GM23338 (cell line): ENCODE results near the gene L2HGDH. TPM values are rescaled to one million over a fixed set of nuclear protein-coding genes. Genes with fewer than 3 reads are reported as not detected.

ENCODE experiments used
- ATAC-seq: fragments of 200-7000 bp; cut with Tn5 transposase; 3 replicates; pipeline ENCODE4 v1.9.1; 2020
- DNase-seq: peaks from one replicate; pipeline ENCODE4 v3.0.0-alpha.2; 2015; ENCODE audit warnings: low spot score
- H2AFZ ChIP-seq: fragments of 200-600 bp; sonication (generic); 2 replicates; pipeline ENCODE4 v1.8.0; 2016; ENCODE audit warnings: antibody characterized with exemption, mild to moderate bottlenecking, moderate library complexity
- H3F3A ChIP-seq: fragments of 200-600 bp; sonication (generic); replicated peaks from 2 replicates; pipeline ENCODE4 v1.8.0; 2017; ENCODE audit warnings: antibody characterized with exemption, mixed run types, low read depth
- H3K27ac ChIP-seq: fragments of 200-600 bp; sonication (generic); 2 replicates; pipeline ENCODE4 v1.6.1; 2016; ENCODE audit warnings: low read depth
- H3K27me3 ChIP-seq: fragments of 200-600 bp; sonication (generic); 2 replicates; pipeline ENCODE4 v1.8.0; 2016; ENCODE audit warnings: mild to moderate bottlenecking, mixed run types, moderate library complexity; ENCODE audit not compliant: insufficient read depth
- H3K36me3 ChIP-seq: fragments of 200-600 bp; sonication (generic); 2 replicates; pipeline ENCODE4 v1.8.0; 2016; ENCODE audit warnings: mild to moderate bottlenecking; ENCODE audit not compliant: insufficient read depth
- H3K4me1 ChIP-seq: fragments of 200-600 bp; sonication (generic); 2 replicates; pipeline ENCODE4 v1.8.0; 2016; ENCODE audit warnings: mild to moderate bottlenecking, moderate library complexity; ENCODE audit not compliant: insufficient read depth
- H3K4me2 ChIP-seq: fragments of 200-600 bp; sonication (generic); 2 replicates; pipeline ENCODE4 v1.7.1; 2017; ENCODE audit warnings: mixed run types
- H3K4me3 ChIP-seq: fragments of 200-600 bp; sonication (generic); 2 replicates; pipeline ENCODE4 v1.6.1; 2016; ENCODE audit warnings: mixed run types
- H3K79me2 ChIP-seq: fragments of 200-600 bp; sonication (generic); replicated peaks from 2 replicates; pipeline ENCODE4 v1.8.0; 2017; ENCODE audit warnings: mild to moderate bottlenecking; ENCODE audit not compliant: insufficient read depth
- H3K9me2 ChIP-seq: fragments of 200-600 bp; sonication (generic); 2 replicates; pipeline ENCODE4 v1.8.0; 2017; ENCODE audit not compliant: insufficient read depth
- H4K20me1 ChIP-seq: fragments of 200-600 bp; sonication (generic); replicated peaks from 2 replicates; pipeline ENCODE4 v1.8.0; 2017; ENCODE audit warnings: mild to moderate bottlenecking; ENCODE audit not compliant: insufficient read depth
- H3K27ac Mint-ChIP-seq: 2 replicates; pipeline ENCODE4 v1.8.0; 2020; ENCODE audit warnings: inconsistent platforms, mild to moderate bottlenecking, moderate library complexity, mixed read lengths
- H3K27me3 Mint-ChIP-seq: 3 replicates; pipeline ENCODE4 v1.8.0; 2022; ENCODE audit warnings: low read depth, mild to moderate bottlenecking, moderate library complexity, mixed read lengths, inconsistent platforms; ENCODE audit not compliant: insufficient read depth, poor library complexity
- H3K36me3 Mint-ChIP-seq: 3 replicates; pipeline ENCODE4 v1.8.0; 2021; ENCODE audit warnings: low read depth, mild to moderate bottlenecking, inconsistent platforms, moderate library complexity, mixed read lengths
- H3K4me1 Mint-ChIP-seq: 3 replicates; pipeline ENCODE4 v1.8.0; 2020; ENCODE audit warnings: mild to moderate bottlenecking, inconsistent platforms, mixed read lengths
- H3K4me3 Mint-ChIP-seq: 3 replicates; pipeline ENCODE4 v1.8.0; 2021; ENCODE audit warnings: moderate library complexity, mild to moderate bottlenecking, inconsistent platforms, mixed read lengths
- H3K9me3 Mint-ChIP-seq: 3 replicates; pipeline ENCODE4 v1.8.0; 2020; ENCODE audit warnings: moderate library complexity, mild to moderate bottlenecking, inconsistent platforms, mixed read lengths
- EZH2 ChIP-seq: fragments of 200-600 bp; sonication (generic); IDR thresholded peaks from one replicate; pipeline ENCODE4 v1.8.0; 2017; ENCODE audit warnings: antibody characterized with exemption, mild to moderate bottlenecking, low read depth; ENCODE audit not compliant: unreplicated experiment
- JUNB ChIP-seq: IDR thresholded peaks from one replicate; pipeline ENCODE4 v1.6.1; 2016; ENCODE audit warnings: antibody characterized with exemption; ENCODE audit not compliant: unreplicated experiment
- NANOG ChIP-seq: IDR thresholded peaks from 2 replicates; pipeline ENCODE4 v1.6.1; 2016; ENCODE audit warnings: antibody characterized with exemption, borderline replicate concordance
- POLR2AphosphoS5 ChIP-seq: IDR thresholded peaks from 2 replicates; pipeline ENCODE4 v1.6.1; 2016; ENCODE audit warnings: antibody characterized with exemption, low read depth
- STAT1 ChIP-seq: IDR thresholded peaks from one replicate; pipeline ENCODE4 v1.6.1; 2016; ENCODE audit warnings: antibody characterized with exemption; ENCODE audit not compliant: unreplicated experiment
- polyA plus RNA-seq: library from polyadenylated mRNA; unstranded; fragments of >200 nt; fragmentation: Nextera tagmentation; extraction: Ambion mirVana; gene quantifications from 2 replicates; pipeline ENCODE4 v1.2.1, GENCODE V29; 2016
- total RNA-seq: library from RNA; depleted of rRNA; stranded (reverse); fragments of >200 nt; shearing (Covaris generic); gene quantifications from 2 replicates; pipeline ENCODE4 v1.2.3, GENCODE V29; 2014
- TF ChIP-seq, protein P1 (sequence below): fragments of 250-450 bp; sonication (Bioruptor Pico); IDR thresholded peaks from 2 replicates; pipeline ENCODE4 v1.5.0; 2020; ENCODE audit warnings: mild to moderate bottlenecking, moderate library complexity
- TF ChIP-seq, protein P2 (sequence below), 2 experiments: fragments of 200-600 bp in 1 of 2; sonication (generic) in 1 of 2; conservative IDR thresholded peaks; 2 replicates each; pipeline versions ENCODE4 v1.5.1 to v1.6.1; 2016 to 2017; ENCODE audit warnings: antibody characterized with exemption in 2 of 2, low read depth in 2 of 2, mild to moderate bottlenecking in 2 of 2, moderate library complexity in 1 of 2
- TF ChIP-seq, protein P3 (sequence below): IDR thresholded peaks from one replicate; pipeline ENCODE4 v1.6.1; 2018; ENCODE audit warnings: antibody characterized with exemption; ENCODE audit not compliant: unreplicated experiment
- TF ChIP-seq, protein P4 (sequence below): IDR thresholded peaks from 2 replicates; pipeline ENCODE4 v1.6.1; 2016; ENCODE audit warnings: antibody characterized with exemption

L2HGDH gene
- total and polyA plus RNA-seq, 2 experiments from 2014 or later, result 13.5 to 28.5 TPM

DNA sequence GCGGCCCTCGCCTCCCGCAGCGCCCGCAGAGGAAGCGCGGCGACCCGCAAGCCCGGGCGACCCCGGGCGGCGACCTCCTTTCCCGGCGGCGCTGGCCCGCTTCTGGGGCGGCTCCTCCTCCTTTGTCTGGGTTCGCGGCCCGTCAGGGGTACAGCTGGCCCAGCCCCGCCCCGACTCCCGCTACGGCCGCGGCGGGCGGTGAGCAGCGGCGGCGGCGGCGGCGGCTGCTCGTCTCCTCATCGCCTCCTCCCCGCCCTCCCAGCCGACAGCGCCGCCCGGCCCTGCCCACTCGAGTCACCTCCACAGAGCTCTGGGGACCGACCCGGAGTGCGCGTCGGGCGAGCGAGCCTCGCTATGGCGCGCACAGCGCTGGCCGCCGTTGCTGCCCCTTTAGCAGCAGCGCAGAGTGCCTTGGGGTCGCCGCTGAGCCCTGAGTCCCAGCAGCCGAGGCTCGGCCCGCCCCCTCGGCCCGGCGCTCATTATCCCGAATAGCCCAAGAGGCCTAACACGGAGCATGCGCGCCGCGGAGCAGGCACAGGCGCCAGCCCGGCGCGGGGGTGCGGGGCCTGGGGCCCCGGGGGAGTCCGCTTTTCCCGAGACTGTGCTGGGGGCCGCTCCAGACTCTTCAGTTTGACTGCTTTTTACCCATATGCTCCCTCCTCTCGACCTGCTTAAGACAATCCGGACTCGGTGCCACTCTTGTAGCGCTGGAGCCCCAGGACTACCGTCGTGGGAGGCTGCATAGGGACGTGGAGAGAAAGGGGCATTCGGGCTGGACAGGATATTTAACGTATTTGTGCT is 80.4 kb downstream of the L2HGDH start, which contains the start of gene SOS2 (continued):
- TF ChIP-seq, protein P1, sequence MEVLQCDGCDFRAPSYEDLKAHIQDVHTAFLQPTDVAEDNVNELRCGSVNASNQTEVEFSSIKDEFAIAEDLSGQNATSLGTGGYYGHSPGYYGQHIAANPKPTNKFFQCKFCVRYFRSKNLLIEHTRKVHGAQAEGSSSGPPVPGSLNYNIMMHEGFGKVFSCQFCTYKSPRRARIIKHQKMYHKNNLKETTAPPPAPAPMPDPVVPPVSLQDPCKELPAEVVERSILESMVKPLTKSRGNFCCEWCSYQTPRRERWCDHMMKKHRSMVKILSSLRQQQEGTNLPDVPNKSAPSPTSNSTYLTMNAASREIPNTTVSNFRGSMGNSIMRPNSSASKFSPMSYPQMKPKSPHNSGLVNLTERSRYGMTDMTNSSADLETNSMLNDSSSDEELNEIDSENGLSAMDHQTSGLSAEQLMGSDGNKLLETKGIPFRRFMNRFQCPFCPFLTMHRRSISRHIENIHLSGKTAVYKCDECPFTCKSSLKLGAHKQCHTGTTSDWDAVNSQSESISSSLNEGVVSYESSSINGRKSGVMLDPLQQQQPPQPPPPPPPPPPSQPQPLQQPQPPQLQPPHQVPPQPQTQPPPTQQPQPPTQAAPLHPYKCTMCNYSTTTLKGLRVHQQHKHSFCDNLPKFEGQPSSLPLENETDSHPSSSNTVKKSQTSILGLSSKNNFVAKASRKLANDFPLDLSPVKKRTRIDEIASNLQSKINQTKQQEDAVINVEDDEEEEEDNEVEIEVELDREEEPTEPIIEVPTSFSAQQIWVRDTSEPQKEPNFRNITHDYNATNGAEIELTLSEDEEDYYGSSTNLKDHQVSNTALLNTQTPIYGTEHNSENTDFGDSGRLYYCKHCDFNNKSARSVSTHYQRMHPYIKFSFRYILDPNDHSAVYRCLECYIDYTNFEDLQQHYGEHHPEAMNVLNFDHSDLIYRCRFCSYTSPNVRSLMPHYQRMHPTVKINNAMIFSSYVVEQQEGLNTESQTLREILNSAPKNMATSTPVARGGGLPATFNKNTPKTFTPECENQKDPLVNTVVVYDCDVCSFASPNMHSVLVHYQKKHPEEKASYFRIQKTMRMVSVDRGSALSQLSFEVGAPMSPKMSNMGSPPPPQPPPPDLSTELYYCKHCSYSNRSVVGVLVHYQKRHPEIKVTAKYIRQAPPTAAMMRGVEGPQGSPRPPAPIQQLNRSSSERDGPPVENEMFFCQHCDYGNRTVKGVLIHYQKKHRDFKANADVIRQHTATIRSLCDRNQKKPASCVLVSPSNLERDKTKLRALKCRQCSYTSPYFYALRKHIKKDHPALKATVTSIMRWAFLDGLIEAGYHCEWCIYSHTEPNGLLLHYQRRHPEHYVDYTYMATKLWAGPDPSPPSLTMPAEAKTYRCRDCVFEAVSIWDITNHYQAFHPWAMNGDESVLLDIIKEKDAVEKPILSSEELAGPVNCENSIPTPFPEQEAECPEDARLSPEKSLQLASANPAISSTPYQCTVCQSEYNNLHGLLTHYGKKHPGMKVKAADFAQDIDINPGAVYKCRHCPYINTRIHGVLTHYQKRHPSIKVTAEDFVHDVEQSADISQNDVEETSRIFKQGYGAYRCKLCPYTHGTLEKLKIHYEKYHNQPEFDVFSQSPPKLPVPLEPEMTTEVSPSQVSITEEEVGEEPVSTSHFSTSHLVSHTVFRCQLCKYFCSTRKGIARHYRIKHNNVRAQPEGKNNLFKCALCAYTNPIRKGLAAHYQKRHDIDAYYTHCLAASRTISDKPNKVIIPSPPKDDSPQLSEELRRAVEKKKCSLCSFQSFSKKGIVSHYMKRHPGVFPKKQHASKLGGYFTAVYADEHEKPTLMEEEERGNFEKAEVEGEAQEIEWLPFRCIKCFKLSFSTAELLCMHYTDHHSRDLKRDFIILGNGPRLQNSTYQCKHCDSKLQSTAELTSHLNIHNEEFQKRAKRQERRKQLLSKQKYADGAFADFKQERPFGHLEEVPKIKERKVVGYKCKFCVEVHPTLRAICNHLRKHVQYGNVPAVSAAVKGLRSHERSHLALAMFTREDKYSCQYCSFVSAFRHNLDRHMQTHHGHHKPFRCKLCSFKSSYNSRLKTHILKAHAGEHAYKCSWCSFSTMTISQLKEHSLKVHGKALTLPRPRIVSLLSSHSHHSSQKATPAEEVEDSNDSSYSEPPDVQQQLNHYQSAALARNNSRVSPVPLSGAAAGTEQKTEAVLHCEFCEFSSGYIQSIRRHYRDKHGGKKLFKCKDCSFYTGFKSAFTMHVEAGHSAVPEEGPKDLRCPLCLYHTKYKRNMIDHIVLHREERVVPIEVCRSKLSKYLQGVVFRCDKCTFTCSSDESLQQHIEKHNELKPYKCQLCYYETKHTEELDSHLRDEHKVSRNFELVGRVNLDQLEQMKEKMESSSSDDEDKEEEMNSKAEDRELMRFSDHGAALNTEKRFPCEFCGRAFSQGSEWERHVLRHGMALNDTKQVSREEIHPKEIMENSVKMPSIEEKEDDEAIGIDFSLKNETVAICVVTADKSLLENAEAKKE, result no peak

DNA sequence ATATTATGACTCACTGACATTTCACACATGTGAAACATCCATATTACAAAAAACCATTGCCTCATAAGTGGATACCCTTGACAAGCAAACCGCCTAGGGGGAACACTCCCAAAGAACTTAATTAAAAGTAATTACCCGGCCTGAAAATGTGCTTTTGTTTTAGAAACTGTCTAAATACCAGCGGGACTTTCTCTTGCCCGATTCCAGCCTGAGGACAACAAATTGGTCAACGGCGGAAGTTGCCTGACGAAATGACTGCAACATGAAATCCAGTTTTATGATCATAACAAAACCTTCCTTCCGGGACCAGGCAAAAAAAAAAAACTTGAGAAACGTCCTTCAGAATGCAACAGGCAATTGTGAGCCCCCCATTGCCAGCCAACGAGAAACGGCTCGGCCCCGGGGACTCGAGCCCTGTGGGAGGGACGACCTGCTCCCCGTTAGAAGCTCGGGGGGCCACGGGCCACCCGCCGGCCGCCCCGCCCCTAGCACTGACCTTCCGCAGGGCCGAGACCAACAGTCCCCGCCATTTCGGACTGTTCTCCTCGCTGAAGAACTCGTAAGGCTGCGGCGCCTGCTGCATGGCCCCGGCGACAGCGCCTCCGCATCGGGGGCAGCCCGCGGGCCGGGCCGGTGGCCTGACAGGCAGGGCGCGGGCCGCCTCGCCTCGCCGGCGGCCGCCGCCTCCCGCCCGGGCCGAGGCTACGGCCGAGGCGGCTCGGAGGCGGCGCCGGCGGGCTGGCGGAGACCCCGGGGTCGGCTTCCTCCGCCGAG is 81.1 kb downstream of the L2HGDH start:
- Mint-ChIP-seq H3K27ac (peak overlapping the region; percentile 38), H3K36me3 (peaks cover 11% of the 10 kb centered on the region; the same call in 2 of the 3 replicates), H3K27me3 (peaks cover 4% of the 10 kb centered on the region), H3K4me3 (peak overlapping the region; percentile 92), H3K9me3 (peaks cover 2% of the 10 kb centered on the region; the same call in 2 of the 3 replicates), H3K4me1 (peaks cover 23% of the 10 kb centered on the region)
- Histone ChIP-seq H3K4me2 (peak overlapping the region; percentile 88), H3K9me2 (no peaks in the 10 kb centered on the region), H3K36me3 (no peaks in the 10 kb centered on the region), H2AFZ (peak overlapping the region; percentile 95), H4K20me1 (peaks cover 4% of the 10 kb centered on the region; the same call in 1 of the 2 replicates), H3K4me1 (peaks cover 19% of the 10 kb centered on the region), H3K79me2 (peaks cover 48% of the 10 kb centered on the region), H3F3A (0 out of 2 replicates have a peak, but pooled peaks cover 6% of the 10 kb centered on the region), H3K27me3 (no peaks in the 10 kb centered on the region; the same call in 1 of the 2 replicates), H3K27ac (0 out of 2 replicates have a peak overlapping the region, but pooled peaks have one; percentile 27), H3K4me3 (peak overlapping the region; percentile 79)
- ATAC-seq (peak; percentile 21; the same call in 2 of the 3 replicates), DNase-seq (peak; percentile 50)
- TF ChIP-seq EZH2, result no peak
- TF ChIP-seq, protein P2, sequence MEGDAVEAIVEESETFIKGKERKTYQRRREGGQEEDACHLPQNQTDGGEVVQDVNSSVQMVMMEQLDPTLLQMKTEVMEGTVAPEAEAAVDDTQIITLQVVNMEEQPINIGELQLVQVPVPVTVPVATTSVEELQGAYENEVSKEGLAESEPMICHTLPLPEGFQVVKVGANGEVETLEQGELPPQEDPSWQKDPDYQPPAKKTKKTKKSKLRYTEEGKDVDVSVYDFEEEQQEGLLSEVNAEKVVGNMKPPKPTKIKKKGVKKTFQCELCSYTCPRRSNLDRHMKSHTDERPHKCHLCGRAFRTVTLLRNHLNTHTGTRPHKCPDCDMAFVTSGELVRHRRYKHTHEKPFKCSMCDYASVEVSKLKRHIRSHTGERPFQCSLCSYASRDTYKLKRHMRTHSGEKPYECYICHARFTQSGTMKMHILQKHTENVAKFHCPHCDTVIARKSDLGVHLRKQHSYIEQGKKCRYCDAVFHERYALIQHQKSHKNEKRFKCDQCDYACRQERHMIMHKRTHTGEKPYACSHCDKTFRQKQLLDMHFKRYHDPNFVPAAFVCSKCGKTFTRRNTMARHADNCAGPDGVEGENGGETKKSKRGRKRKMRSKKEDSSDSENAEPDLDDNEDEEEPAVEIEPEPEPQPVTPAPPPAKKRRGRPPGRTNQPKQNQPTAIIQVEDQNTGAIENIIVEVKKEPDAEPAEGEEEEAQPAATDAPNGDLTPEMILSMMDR (conservative IDR thresholded peaks at IDR 0.05; ENCODE audit: low read depth in 2 of 2), result no peak
- no peak for TF ChIP-seq POLR2AphosphoS5
- TF ChIP-seq, protein P3, sequence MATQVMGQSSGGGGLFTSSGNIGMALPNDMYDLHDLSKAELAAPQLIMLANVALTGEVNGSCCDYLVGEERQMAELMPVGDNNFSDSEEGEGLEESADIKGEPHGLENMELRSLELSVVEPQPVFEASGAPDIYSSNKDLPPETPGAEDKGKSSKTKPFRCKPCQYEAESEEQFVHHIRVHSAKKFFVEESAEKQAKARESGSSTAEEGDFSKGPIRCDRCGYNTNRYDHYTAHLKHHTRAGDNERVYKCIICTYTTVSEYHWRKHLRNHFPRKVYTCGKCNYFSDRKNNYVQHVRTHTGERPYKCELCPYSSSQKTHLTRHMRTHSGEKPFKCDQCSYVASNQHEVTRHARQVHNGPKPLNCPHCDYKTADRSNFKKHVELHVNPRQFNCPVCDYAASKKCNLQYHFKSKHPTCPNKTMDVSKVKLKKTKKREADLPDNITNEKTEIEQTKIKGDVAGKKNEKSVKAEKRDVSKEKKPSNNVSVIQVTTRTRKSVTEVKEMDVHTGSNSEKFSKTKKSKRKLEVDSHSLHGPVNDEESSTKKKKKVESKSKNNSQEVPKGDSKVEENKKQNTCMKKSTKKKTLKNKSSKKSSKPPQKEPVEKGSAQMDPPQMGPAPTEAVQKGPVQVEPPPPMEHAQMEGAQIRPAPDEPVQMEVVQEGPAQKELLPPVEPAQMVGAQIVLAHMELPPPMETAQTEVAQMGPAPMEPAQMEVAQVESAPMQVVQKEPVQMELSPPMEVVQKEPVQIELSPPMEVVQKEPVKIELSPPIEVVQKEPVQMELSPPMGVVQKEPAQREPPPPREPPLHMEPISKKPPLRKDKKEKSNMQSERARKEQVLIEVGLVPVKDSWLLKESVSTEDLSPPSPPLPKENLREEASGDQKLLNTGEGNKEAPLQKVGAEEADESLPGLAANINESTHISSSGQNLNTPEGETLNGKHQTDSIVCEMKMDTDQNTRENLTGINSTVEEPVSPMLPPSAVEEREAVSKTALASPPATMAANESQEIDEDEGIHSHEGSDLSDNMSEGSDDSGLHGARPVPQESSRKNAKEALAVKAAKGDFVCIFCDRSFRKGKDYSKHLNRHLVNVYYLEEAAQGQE, result no peak
- no peak for TF ChIP-seq JUNB
- TF ChIP-seq, protein P4, sequence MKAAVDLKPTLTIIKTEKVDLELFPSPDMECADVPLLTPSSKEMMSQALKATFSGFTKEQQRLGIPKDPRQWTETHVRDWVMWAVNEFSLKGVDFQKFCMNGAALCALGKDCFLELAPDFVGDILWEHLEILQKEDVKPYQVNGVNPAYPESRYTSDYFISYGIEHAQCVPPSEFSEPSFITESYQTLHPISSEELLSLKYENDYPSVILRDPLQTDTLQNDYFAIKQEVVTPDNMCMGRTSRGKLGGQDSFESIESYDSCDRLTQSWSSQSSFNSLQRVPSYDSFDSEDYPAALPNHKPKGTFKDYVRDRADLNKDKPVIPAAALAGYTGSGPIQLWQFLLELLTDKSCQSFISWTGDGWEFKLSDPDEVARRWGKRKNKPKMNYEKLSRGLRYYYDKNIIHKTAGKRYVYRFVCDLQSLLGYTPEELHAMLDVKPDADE, result no peak
- no peak for TF ChIP-seq NANOG
- TF ChIP-seq STAT1, result no peak
